ENCODE results near the gene ZGPAT.
"Not testable (repeated sequence)": the region's sequence is repeated elsewhere in the genome, so short reads cannot be mapped to it uniquely, and the experiment has no call there.

Gene ZGPAT

DNA sequence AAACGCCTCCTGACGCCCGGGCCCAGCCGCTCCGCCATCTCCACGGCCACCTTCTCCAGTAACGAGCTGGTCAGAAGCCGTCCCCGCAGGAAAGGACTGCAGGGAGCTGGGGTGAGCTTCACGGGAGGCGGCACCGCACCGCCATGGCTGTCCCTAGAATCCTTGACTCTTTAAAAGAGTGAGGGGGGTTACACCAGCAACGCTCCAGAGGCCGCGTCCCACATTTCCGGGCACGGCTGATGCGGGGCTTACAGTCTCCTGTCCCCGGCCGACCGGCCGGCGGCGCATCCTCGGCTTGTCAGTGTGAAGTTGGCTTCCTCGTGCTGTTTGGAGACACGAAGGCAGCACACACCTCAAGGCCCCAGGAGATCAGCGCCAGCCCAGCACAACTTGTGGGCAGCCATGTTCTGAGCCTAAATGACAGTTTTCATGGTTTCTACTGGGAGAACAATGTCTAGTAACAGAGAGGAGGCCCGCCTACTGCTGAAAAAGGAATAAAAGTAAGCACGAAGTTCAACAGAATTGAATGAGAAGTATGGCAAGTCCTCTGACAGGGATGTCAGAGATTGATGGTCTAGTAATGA, 62.1 kb downstream of the ZGPAT start:
- H3K4me3 ChIP-seq (ENCODE audit: low read depth in 1 of 2, low read length in 2 of 2): no peak overlapping the region
- peaks cover 6% of the 10 kb centered on the region for H3K36me3 ChIP-seq (ENCODE audit: insufficient read depth, low read length)
- H3K9me3 ChIP-seq (ENCODE audit: low read length): no peaks in the 10 kb centered on the region
- H3K4me1 ChIP-seq (ENCODE audit: insufficient read depth, low read length): no peaks in the 10 kb centered on the region
- no peak overlapping the region for H3K9ac ChIP-seq (ENCODE audit: low read length)
- H3K27me3 ChIP-seq (ENCODE audit: control insufficient read depth in 1 of 2, insufficient read depth in 2 of 2, low read length in 2 of 2): no peaks in the 10 kb centered on the region
- H3K27ac ChIP-seq (ENCODE audit: low read depth, low read length): no peak overlapping the region

DNA sequence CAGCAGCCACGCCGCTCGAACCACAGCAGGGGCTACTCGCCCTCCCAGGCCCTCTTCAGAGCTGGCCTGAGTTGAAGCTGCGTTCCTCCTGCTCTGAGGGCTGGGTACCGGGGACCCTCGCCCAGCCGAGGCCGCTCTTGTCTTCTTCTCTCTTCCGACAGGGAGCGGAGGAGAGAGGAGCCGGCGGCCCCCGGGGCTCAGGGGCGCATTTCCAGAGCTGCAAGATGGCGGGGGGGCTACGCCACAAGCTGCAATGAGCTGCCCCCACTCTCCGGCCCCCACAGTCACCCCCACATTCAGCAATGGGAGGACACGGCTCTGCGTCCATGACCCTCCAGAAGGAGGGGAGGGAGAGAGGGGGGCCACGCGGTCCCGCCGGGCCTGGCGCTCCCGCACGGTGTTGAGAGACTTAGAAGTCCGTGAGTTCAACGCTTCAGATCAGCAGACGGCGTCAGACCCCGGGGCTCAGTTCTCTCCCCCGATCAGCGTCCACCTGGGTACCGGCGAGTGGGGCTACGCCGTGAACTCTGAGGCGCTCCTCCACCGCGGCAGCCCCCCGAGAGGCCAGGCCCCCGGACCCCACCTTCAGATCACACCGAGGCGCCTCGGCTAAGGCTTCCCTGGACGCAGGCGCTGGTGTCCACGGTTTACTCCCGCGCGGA, 63.3 kb downstream of the ZGPAT start:
- Histone ChIP-seq H3K27ac (ENCODE audit: low read depth, low read length) (no peak overlapping the region), H3K4me1 (ENCODE audit: insufficient read depth, low read length) (no peaks in the 10 kb centered on the region), H3K27me3 (ENCODE audit: control insufficient read depth in 1 of 2, insufficient read depth in 2 of 2, low read length in 2 of 2) (peaks cover 0 to 7% of the 10 kb centered on the region in 2 donors), H3K9ac (ENCODE audit: low read length) (no peak overlapping the region), H3K36me3 (ENCODE audit: insufficient read depth, low read length) (peaks cover 6% of the 10 kb centered on the region), H3K4me3 (ENCODE audit: low read depth in 1 of 2, low read length in 2 of 2) (no peak overlapping the region), H3K9me3 (ENCODE audit: low read length) (no peaks in the 10 kb centered on the region)

DNA sequence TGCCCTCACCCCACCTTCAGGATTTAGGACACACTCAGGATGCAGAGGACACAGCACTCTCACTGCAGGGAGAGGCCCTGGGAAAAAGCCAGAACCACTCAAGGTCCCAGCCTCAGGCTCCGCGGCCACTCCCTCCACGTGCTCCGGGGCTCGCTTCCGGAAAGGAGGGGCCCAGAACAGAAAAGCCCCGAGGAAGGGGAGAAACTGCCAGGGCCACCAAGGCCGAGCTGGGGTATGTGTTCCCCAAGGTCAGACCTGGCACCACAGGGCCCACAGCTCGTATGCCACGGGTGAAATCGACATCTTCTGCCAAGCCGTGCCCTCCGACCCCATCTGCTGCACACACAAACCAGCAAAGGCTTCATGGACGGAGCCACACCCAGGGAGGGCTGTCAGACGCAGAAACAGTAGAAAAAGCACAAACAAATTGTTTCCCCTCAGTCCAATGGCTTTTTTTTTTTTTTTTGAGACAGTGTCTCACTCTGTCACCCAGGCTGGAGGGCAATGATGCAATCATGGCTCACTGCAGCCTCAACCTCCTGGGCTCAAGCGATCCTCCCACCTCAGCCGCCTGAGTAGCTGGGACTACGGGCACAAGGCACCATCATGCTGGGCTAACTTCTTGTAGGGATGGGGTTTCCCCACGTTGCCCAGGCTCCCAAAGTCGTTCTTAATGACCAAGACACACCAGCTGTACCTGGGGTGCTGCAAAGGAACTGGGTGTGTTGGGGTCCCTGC, 65.1 kb downstream of the ZGPAT start:
- no peaks in the 10 kb centered on the region for H3K9me3 ChIP-seq (ENCODE audit: low read length)
- H3K27ac ChIP-seq (ENCODE audit: low read depth, low read length): no peak overlapping the region
- H3K36me3 ChIP-seq (ENCODE audit: insufficient read depth, low read length): no peaks in the 10 kb centered on the region
- H3K9ac ChIP-seq (ENCODE audit: low read length): no peak overlapping the region
- no peak overlapping the region for H3K4me3 ChIP-seq (ENCODE audit: low read depth in 1 of 2, low read length in 2 of 2)
- H3K4me1 ChIP-seq (ENCODE audit: insufficient read depth, low read length): no peaks in the 10 kb centered on the region
- peaks cover 0 to 7% of the 10 kb centered on the region in 2 donors for H3K27me3 ChIP-seq (ENCODE audit: control insufficient read depth in 1 of 2, insufficient read depth in 2 of 2, low read length in 2 of 2)

DNA sequence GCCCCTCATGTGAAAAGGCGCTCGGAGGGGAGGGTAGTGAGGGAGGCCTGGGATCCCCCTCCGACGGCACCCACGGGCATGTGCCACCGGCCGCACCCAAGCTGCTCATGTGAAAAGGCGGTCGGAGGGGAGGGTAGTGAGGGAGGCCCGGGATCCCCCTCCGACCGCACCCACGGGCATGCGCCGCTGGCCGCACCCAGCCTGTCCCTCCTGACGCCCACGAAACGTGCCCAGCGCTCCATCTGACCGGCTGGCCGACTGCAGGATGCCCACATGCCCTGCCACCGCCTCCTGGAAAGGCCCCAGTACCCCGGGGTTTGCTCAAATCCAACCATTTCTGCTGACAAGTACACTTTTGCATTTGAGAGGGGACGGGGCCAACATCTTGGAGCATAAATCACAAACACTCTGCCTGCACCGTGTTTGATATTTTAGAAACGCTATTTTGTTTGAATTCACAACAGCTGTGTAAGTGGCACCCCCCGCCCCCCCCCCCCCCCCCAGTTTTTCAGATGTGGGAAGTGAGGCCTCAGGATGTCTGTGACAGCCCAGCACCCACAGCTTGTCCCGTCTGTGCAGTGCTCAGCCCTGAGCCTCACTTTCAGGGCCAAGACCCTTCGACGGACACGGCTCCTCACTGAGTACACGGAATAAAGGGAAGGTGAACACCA, 65.9 kb downstream of the ZGPAT start:
- H3K9me3 ChIP-seq (ENCODE audit: low read length): no peaks in the 10 kb centered on the region
- peaks cover 0 to 7% of the 10 kb centered on the region in 2 donors for H3K27me3 ChIP-seq (ENCODE audit: control insufficient read depth in 1 of 2, insufficient read depth in 2 of 2, low read length in 2 of 2)
- H3K36me3 ChIP-seq (ENCODE audit: insufficient read depth, low read length): no peaks in the 10 kb centered on the region
- H3K9ac ChIP-seq (ENCODE audit: low read length): no peak overlapping the region
- no peak overlapping the region for H3K4me3 ChIP-seq (ENCODE audit: low read depth in 1 of 2, low read length in 2 of 2)
- no peaks in the 10 kb centered on the region for H3K4me1 ChIP-seq (ENCODE audit: insufficient read depth, low read length)
- H3K27ac ChIP-seq (ENCODE audit: low read depth, low read length): no peak overlapping the region

DNA sequence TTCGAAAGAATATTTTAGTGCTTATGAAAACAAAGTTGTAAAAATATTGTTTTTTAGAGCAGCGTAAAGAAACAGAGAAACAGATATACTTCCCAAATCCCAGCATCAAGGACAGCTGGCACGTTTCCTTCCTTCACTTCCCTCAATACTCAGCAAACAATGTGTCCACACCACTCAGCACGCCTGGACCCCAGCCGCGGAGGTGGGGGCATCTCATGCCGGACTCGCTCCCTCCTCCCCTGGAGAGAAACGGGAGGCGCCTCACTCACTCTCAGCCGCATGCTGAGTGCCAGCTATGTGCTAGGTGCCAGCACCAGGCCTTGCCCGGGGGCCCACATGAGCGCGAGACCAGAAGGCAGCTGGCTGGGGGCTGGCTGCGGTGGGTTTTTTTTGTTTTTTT, 66.5 kb downstream of the ZGPAT start:
- Histone ChIP-seq H3K9me3 (ENCODE audit: low read length) (no peaks in the 10 kb centered on the region), H3K9ac (ENCODE audit: low read length) (no peak overlapping the region), H3K27ac (ENCODE audit: low read depth, low read length) (no peak overlapping the region), H3K4me3 (ENCODE audit: low read depth in 1 of 2, low read length in 2 of 2) (no peak overlapping the region), H3K4me1 (ENCODE audit: insufficient read depth, low read length) (no peaks in the 10 kb centered on the region), H3K36me3 (ENCODE audit: insufficient read depth, low read length) (no peaks in the 10 kb centered on the region), H3K27me3 (ENCODE audit: control insufficient read depth in 1 of 2, insufficient read depth in 2 of 2, low read length in 2 of 2) (peaks cover 0 to 7% of the 10 kb centered on the region in 2 donors)

DNA sequence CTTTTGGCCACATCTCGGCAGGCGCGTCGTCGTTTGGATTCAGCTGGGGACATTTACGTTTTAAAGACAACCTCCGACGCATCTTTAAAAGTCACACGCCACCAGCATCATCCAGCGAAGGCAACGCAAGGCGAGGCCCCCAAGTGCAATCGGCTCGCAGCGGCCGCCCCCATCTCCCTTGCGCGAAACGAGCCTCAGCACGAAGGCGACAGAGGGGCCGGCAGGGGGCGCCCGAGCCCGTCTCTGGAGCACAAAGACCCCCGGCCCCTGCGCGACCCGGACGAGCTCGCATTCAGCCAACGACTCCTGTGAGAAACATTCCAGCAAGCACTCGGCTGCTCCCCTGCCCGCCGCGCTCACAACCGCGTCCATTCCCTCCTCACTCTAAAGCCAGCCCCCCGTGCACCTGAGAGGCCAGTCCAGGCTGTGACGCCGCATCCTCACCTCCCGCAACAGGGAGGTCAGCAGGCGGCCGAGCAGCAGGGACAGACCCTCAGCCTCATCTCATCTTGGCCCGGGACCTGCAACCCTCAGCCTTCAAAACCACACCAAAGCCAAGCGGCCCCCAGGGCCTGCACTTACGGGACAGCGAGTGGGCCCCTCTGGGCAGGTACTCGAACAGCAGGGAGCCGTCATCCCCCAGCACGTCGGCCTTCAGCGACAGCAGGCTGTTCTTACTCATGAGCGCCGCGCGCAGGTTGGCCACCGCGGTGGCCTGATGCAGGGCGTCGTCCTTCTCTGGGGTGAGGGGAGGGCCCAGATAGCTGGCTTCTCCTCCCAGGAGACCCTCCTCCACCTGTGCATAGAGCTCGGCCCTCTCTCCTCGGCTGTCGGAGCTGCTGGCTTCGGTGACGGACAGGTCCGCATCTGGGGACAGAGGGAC, 67.5 kb downstream of the ZGPAT start:
- Histone ChIP-seq H3K9ac (ENCODE audit: low read length) (no peak overlapping the region), H3K9me3 (ENCODE audit: low read length) (no peaks in the 10 kb centered on the region), H3K27ac (ENCODE audit: low read depth, low read length) (no peak overlapping the region), H3K4me3 (ENCODE audit: low read depth in 1 of 2, low read length in 2 of 2) (no peak overlapping the region), H3K36me3 (ENCODE audit: insufficient read depth, low read length) (no peaks in the 10 kb centered on the region), H3K27me3 (ENCODE audit: control insufficient read depth in 1 of 2, insufficient read depth in 2 of 2, low read length in 2 of 2) (peaks cover 0 to 7% of the 10 kb centered on the region in 2 donors), H3K4me1 (ENCODE audit: insufficient read depth, low read length) (no peaks in the 10 kb centered on the region)

DNA sequence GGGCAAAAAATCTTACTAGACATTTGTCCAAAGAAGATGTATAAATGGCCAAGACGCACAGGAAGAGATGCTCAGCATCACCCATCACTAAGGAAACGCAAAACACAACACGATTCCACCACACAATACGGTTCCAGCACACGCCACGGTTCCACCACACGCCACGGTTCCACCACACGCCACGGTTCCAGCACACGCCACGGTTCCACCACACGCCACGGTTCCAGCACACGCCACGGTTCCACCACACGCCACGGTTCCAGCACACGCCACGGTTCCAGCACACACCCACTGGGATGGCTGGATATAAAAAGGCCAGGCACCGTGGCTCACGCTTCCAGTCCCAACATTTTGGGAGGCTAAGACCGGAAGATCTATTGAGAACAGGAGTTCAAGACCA, 69.0 kb downstream of the ZGPAT start:
- H3K4me3 ChIP-seq (ENCODE audit: low read depth in 1 of 2, low read length in 2 of 2); H3K9me3 ChIP-seq (ENCODE audit: low read length); H3K27me3 ChIP-seq (ENCODE audit: control insufficient read depth in 1 of 2, insufficient read depth in 2 of 2, low read length in 2 of 2); H3K4me1 ChIP-seq (ENCODE audit: insufficient read depth, low read length); H3K9ac ChIP-seq (ENCODE audit: low read length); H3K27ac ChIP-seq (ENCODE audit: low read depth, low read length); H3K36me3 ChIP-seq (ENCODE audit: insufficient read depth, low read length): not testable (repeated sequence)

DNA sequence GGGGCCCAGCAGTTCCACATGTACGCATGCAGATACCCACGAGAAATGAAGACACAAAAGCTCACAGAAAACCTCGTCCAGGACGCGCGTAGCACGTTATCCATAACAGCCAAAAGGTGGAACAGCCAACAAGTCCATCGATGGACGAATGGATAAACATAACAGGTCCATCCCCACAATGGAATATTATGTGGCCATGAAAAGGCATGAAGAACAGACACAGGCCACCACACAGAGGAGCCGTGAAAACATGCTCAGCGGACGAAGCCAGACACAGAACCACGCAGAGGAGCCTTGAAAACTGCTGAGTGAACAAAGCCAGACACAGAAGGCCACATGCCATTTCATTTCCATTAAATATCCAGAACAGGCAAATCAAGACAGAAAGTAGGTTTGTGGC, 69.8 kb downstream of the ZGPAT start:
- H3K36me3 ChIP-seq (ENCODE audit: insufficient read depth, low read length): no peaks in the 10 kb centered on the region
- H3K9ac ChIP-seq (ENCODE audit: low read length): no peak overlapping the region
- H3K4me3 ChIP-seq (ENCODE audit: low read depth in 1 of 2, low read length in 2 of 2): no peak overlapping the region
- H3K27ac ChIP-seq (ENCODE audit: low read depth, low read length): no peak overlapping the region
- H3K9me3 ChIP-seq (ENCODE audit: low read length): no peaks in the 10 kb centered on the region
- H3K27me3 ChIP-seq (ENCODE audit: control insufficient read depth in 1 of 2, insufficient read depth in 2 of 2, low read length in 2 of 2): peaks cover 0 to 7% of the 10 kb centered on the region in 2 donors
- H3K4me1 ChIP-seq (ENCODE audit: insufficient read depth, low read length): no peaks in the 10 kb centered on the region

DNA sequence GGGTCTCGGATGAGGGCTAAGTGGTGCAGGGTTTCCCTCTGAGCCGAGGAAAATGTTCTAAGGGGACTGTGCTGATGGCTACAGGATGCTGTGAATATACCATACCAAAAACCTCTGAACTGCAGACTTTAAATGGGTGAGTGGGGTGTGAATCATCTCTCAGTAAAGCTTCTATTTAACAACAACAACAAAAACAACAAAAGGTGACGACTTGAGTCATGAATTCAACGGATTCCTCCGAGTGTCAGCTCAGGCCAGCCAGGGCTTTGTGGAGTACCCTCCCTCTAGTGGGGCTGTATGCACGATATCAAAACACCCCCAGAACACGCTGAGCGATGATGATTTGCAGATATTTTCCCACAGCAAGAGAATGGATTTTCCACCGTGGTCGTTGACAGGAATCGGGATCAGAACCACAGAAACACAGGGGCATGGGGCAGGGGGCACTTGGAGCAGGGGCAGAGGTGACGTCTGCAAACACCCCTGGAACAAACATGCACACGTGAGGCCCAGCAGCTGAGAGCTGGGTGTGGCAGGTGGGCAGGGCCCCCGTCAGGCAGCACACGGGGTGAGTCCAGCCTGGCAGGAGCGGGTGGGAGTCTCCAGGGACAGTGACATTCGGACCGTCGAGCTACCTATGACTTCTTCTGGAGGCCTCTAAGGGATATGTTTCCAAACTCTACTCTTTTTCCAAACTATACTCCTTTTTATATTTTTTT, 70.4 kb downstream of the ZGPAT start:
- Histone ChIP-seq H3K9me3 (ENCODE audit: low read length) (no peaks in the 10 kb centered on the region), H3K27me3 (ENCODE audit: control insufficient read depth in 1 of 2, insufficient read depth in 2 of 2, low read length in 2 of 2) (peaks cover 0 to 7% of the 10 kb centered on the region in 2 donors), H3K36me3 (ENCODE audit: insufficient read depth, low read length) (no peaks in the 10 kb centered on the region), H3K9ac (ENCODE audit: low read length) (no peak overlapping the region), H3K4me3 (ENCODE audit: low read depth in 1 of 2, low read length in 2 of 2) (no peak overlapping the region), H3K27ac (ENCODE audit: low read depth, low read length) (no peak overlapping the region), H3K4me1 (ENCODE audit: insufficient read depth, low read length) (no peaks in the 10 kb centered on the region)

DNA sequence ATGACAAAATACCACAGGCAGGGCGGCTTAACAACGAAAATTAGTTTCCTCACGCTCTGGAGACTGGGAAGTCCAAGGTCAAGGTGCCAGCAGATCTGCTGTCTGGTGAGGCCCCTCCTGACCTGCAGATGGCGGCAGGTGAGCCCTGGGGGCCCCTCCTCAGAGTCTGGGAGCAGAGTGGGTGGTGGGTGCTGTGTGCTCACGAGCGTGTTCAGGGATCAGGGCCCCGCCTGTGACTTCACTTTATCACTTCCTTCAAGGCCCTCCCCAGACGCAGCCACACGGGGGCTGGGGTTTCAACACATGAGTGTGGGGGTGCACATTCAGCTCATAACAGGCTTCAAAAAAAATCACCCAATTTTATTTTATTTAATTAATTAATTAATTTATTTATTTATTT, 71.0 kb downstream of the ZGPAT start:
- H3K9me3 ChIP-seq (ENCODE audit: low read length): no peaks in the 10 kb centered on the region
- no peaks in the 10 kb centered on the region for H3K4me1 ChIP-seq (ENCODE audit: insufficient read depth, low read length)
- no peak overlapping the region for H3K27ac ChIP-seq (ENCODE audit: low read depth, low read length)
- H3K27me3 ChIP-seq (ENCODE audit: control insufficient read depth in 1 of 2, insufficient read depth in 2 of 2, low read length in 2 of 2): peaks cover 0 to 7% of the 10 kb centered on the region in 2 donors
- no peaks in the 10 kb centered on the region for H3K36me3 ChIP-seq (ENCODE audit: insufficient read depth, low read length)
- H3K9ac ChIP-seq (ENCODE audit: low read length): no peak overlapping the region
- H3K4me3 ChIP-seq (ENCODE audit: low read depth in 1 of 2, low read length in 2 of 2): no peak overlapping the region
